ENCODE measurements around the gene ZNF516.

ZNF516 gene

GRCh38 chr18:76506395-76506794, 11.4 kb upstream of the ZNF516 start:
- no peak for DNase-seq

- no peak for DNase-seq
Measured at GRCh38 chr18:76505614-76506013, 10.6 kb upstream of the ZNF516 start.

- DNase-seq, result no peak
Measured at GRCh38 chr18:76504749-76505148, 9.7 kb upstream of the ZNF516 start.

- no peak for DNase-seq
Measured at GRCh38 chr18:76503649-76504386, 8.8 kb upstream of the ZNF516 start.

GRCh38 chr18:76502551-76502950, 7.5 kb upstream of the ZNF516 start:
- DNase-seq, result no peak

GRCh38 chr18:76499637-76500340, 4.7 kb upstream of the ZNF516 start:
- no peak for DNase-seq

GRCh38 chr18:76499021-76499420, 4.0 kb upstream of the ZNF516 start:
- DNase-seq, result no peak

- no peak for DNase-seq
Measured at GRCh38 chr18:76498064-76498463, 3.0 kb upstream of the ZNF516 start.

GRCh38 chr18:76497021-76497420, 2.0 kb upstream of the ZNF516 start:
- no peak for DNase-seq

GRCh38 chr18:76496194-76496890, 1.3 kb upstream of the ZNF516 start:
- DNase-seq, result peak; percentile 21

- DNase-seq, result no peak
Measured at GRCh38 chr18:76495435-76496193, 572 bp upstream of the ZNF516 start.

- DNase-seq, result no peak
Measured at GRCh38 chr18:76494231-76495005, 624 bp downstream of the ZNF516 start.

- no peak for DNase-seq
Measured at GRCh38 chr18:76493213-76494161, 1.6 kb downstream of the ZNF516 start.

GRCh38 chr18:76492669-76493212, 2.3 kb downstream of the ZNF516 start:
- peak; percentile 96 for DNase-seq

GRCh38 chr18:76491776-76492668, 3.0 kb downstream of the ZNF516 start:
- no peak for DNase-seq

- peak; percentile 61 for DNase-seq
Measured at GRCh38 chr18:76491473-76491775, 3.6 kb downstream of the ZNF516 start.

- peak; percentile 39 for DNase-seq
Measured at GRCh38 chr18:76490670-76491472, 4.2 kb downstream of the ZNF516 start.

GRCh38 chr18:76490033-76490432, 5.0 kb downstream of the ZNF516 start:
- no peak for DNase-seq

- DNase-seq, result no peak
Measured at GRCh38 chr18:76489081-76489480, 6.0 kb downstream of the ZNF516 start.

Data from activated CD4-positive, alpha-beta T cell treated with anti-CD3 and anti-CD28 coated beads for 1 hour (primary cell).